Effector CD8-positive, alpha-beta T cell (primary cell): ENCODE data around the gene C1orf122.

Experiments used
- DNase-seq: peaks from one replicate; lab custom pipeline; 2025; lab: John Stamatoyannopoulos, UW

The C1orf122 gene

DNA sequence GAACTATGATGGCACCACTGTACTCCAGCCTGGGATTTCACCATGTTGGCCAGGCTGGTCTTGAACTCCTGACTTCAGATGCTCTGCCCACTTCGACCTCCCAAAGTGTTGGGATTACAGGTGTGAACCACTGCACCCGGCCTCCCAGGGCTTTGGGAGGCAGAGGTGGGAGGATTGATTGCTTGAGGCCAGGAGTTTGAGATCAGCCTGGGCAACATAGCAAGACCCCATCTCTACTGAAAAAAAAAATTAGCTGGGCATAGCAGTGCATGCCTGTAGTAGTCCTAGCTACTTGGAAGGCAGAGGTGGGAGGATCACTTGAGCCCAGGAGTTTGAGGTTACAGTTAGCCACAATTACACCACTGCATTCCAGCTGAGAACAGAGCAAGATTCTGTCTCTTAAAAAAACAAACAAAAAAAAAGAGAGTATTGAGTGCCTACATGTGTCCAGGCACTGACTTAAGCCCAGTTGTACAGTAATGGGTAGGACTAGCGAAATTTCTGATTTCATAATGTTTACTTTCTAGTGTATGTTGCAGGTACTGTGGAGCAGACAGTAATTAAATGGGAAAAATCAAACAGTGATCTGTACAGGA is 9.7 kb upstream of the C1orf122 start:
- no peak for DNase-seq

DNA sequence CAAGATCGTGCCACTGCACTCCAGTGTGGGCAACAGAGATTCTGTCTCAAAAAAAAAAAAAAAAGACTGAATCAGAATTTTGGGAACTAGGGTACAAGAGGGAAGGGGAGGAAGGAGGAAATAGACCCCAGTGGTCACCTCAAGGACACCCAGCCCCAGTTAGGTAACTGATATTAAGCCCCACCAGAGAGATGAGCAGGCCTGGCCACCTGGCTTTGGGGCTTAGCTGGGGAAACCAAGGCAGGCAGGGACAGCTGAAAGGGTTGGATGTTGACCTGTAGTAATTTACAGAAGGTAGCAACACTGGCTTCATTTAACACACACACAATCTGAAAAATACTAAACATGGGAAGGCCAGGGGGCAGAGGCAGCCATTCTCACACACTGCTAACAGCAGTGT is 5.2 kb upstream of the C1orf122 start:
- DNase-seq: no peak

DNA sequence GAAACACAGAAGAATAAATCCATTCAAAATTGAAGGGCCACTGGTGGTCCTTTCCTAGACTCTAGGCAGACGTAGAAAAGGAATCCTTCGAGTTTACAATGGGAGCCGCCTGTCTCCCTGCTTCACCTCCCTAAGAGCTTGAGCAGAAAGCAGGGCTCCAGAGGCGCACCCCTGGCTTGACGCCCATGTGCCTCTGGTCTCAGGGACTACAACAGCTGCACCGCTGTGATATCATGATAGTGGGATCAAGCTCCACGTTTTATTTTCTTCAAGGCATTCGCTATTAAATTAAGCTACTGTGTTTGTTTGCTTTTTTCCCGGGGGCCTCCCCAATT is 403 bp upstream of the C1orf122 start:
- no peak for DNase-seq

DNA sequence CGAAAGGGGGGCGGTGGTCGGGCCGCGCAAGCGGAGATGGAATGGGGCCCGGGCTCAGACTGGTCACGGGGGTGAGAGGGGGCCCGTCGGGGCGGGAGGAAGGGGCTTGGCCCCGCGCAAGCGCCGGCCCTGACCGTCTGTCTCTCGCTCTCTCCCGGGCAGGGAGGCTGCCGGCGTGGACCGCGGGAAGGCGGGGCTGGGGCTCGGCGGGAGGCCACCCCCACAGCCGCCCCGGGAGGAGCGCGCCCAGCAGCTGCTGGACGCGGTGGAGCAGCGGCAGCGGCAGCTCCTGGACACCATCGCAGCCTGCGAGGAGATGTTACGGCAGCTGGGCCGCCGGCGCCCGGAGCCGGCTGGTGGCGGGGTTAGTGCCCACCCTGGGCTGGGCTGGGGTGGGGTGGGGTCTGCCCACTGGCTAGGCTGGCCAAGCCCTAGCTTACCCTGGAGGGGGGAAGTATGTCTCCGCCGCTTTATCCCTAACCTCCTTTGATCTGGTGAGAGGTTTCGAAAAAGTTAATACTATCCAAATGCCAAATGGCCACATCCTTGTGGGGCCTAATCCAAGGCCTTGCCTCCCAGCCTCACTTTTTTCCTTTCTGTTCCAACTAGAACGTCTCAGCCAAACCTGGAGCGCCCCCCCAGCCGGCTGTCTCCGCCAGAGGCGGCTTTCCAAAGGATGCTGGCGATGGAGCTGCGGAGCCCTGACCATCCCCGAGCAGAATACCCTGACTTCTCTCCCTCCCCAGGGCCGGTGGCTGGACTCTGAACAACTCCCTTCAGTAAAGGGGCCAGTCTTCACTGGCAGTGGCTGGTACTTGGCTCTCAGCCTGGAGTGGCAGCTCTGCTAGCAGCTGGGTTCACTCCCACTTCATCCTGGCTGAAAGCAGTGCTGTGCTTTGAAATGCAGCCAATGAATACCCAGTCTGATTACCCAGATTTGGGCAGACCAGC is 1.1 kb downstream of the C1orf122 start:
- no peak for DNase-seq

DNA sequence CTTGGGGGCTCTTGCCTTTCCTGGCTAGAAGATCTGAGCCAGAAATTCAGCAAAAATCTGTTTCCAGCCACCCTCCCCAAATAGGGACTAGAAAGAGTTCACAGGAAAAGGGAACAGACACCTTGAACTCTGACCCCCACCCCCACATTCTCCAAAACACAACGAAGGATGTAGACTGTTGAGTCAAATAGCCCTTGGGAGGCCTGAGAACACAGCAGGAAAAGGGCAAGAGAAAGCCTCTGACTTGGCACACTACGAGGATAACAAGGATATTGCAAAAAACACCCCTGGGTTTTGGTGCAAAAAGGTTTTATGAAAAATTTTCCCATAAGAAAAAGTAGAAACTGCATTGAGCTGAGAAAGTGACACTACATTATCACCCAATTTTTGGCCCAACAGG is 2.4 kb downstream of the C1orf122 start:
- DNase-seq: no peak

DNA sequence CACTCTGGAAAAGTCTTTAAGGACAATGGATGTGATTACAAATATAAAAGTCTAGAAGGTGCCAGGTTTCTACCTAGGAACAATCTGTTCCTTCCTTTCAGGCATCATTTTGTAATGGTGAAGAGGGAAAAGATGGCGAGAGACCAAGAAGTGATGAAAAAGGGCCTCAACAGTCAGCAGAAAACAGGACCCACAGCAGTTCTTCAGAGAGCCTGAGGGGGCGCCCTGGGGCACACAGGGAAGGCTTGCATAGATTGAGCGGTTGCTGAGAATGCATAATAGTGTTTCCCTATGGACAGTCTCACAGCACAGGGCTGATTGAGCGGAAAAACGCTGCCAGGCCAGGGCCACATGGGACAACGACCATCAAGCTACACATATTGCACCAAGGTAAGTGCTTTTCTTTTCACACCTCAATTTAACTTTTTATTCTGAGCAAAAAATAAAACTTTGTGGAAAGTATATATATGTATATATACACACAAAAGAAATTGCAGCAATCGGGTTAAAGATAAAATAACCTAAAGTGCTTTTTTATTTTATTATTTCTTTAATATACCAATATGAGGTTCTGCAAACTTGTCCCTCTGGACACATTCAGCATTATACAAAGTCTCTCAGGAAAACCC is 3.6 kb downstream of the C1orf122 start:
- peak; percentile 31 for DNase-seq

DNA sequence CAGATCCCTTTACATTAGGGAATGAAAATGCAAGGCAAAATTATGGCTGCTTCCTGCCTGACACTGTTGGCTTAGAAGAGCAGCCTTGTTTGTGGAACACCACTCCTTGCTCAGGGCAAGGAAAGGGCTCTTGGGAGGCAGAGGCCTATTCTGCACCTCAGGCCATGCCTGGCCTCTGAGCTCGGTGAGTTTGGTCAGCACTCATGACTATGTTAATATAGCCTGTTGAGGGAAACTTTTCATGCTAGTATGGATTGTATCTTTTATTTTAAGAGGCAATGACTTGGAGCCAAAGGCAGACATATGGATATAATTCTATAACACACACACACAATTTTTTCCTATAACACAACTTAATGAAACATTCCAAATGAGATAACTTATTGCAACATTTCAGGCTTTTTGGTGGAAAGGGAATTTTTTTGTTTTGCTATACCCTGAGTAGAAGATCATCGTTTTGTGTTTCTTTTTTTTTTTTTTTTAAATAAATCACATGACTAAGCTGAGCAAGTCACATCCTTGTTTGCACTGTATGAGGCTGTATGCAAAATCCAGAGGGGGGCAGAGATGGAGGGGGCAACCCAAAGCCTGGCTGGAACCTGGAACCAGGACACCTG is 6.0 kb downstream of the C1orf122 start:
- DNase-seq: no peak

DNA sequence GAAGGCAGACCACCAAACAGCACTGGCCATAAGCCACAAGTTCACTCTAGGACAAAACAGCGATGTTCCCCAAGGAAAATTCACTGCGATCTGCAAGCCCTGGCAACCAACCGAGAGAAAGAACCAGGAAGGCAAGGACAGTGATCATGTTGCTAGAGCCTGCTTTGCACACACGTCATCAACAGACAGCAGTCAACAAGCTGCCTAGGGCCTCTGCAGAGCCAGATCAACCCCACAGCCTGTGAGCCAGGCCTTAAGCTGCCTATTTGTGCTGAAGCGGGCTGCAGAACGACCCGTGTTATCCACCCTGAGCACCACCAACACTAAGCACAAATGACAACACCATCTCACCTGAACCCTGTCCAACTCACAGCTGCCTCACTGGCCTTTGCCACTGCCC is 6.7 kb downstream of the C1orf122 start:
- no peak for DNase-seq

DNA sequence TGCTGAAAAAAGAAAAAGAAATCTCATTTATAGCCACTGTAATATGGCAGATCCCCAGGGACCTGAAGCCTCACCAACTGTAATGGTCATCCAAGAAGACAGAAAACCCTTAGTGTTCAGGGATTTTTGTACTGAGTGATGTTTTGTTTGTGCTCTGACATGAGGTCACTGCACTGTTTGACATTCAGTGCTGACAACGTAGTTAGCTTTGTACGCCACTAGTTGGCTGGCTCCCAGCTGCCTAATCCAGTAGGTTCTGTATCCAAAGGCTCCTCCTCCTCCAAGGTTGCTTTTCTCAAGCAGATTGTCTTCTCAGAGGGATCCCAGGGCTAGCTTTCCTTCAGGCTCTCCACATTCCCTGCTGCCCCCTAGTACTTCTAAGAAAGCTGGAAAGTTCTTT is 9.9 kb downstream of the C1orf122 start:
- DNase-seq: no peak

DNA sequence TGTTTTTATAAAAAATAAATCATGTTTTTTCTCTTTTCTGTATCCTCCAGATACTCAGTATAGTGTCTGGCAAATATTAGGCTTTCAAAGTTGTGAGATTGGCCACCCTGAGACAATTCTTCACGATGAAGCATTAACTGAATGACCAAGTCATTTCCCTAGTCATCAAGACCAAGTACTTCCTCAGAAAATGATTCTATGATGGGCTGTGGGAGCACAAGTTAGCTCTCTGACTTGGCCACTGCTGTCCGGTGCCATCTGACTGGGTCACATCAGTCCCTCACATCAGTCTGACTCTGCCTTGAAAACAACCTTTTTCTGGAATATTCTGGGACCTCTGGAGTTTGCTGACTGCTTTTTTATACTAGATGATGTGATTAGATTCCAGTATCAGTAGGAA is 13.9 kb downstream of the C1orf122 start:
- no peak for DNase-seq

DNA sequence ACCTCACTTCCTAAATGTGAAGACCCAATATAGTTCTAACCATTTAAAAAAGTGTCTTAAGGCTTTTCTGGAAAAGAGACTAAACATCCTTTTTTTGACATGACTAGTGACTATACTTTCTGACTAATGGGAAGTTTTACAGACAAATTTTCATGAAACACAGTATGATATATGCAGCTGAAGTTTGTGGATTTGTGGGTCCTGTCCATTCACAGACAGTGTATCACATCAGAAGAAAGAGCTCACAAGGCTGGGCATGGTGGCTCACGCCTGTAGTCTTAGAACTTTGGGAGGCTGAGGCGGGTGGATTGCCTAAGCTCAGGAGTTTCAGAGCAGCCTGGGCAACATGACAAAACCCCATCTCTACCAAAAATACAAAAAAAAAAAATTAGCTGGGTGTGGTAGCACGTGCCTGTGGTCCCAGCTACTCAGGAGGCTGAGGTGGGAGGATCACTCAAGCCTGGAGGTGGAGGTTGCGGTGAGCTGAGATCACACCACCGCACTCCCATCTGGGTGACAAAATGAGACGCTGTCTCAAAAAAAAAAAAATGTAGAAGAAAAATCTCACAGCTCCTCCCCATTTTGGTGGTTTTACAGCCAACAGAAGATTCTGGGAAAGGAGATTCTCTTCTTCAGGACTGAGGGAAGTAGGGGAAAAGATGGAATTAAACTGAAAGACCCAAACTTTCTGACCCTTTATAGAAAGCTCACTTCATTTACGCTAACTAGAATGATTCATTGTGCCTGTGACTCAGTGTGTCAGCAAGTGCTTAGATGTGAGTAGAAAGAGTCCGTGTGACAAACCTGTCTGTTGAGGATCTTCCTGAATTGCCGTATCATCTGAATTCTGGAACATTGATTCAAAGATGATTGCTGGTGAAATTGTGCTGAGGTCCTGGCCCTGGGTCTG is 15.6 kb downstream of the C1orf122 start:
- DNase-seq: no peak

DNA sequence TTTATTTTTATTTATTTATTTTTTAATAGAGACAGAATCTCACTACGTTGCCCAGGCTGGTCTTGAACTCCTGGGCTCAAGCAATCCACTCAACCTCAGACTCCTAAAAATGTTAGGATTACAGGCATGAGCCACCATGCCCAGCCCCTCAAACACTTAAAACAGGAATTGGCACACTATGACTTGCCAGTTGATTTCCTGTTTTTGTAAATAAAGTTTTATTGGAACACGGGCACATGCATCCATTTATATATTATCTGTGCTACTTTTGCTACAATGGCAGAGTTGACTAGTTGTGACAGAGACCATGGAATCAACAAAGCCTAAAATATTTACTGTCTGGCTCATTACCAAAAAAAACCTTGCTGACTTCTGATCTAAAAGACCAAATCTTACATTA is 16.4 kb downstream of the C1orf122 start:
- DNase-seq: no peak

DNA sequence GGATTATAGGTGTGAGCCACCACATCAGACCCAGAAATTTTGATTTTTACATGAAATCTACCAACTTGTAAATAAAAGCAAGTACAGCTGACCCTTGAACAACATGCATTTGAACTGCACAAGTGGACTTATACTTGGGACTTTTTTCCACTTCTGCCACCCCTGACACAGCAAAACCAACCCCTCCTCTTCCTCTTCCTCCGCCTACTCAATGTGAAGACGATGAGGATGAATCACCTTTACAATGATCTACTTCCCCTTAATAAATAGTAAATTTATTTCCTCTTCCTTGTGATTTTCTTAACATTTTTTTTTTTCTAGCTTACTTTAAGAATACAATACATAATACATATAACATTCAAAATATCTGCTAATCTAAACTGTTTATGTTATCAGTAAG is 17.9 kb downstream of the C1orf122 start:
- no peak for DNase-seq

DNA sequence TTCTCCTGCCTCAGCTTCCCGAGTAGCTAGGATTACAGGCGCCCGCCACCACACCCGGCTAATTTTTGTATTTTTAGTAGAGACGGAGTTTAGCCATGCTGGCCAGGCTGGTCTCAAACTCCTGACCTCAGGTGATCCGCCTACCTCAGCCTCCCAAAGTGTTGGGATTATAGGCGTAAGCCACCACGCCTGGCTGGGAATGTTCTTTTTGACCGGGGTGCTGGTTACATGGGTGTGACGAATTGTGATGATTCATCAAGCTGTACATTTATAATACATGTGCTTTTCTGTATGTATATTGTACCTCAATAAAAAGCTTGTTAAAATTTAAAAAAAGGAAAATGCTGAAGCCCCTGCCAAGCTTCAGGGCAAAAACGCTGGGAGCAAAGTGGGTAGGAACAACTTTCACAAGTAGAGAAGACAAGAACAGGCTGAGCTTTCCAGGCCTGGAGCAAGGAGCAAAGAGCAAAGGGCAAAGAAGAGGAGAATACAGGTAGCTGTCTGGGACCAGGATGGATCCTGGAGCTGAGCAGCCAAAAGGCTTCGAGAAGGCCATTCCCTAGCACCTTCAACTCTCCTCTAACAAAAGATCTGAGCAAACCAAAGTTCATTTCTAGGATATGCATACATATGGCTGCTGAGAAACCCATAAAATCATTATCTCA is 21.0 kb downstream of the C1orf122 start:
- DNase-seq: no peak

DNA sequence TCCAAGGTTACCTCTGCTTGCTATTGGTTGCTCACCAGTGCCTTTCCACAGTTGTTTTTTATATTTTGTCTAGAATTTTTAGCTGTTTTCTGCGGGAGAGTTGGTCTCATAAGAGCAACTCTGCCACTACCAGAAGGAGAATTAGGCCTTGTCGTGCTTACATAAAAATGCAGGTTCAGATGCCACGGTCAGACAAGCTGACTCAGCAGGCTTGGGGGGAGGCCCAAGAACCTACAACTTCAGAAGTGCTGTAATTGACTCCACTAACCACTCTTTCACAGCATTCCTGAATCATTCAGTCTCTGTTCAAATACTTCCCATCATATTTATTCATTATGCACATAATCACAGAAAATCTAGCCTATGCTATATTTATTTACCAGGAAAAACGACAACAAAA is 23.5 kb downstream of the C1orf122 start:
- DNase-seq: no peak

DNA sequence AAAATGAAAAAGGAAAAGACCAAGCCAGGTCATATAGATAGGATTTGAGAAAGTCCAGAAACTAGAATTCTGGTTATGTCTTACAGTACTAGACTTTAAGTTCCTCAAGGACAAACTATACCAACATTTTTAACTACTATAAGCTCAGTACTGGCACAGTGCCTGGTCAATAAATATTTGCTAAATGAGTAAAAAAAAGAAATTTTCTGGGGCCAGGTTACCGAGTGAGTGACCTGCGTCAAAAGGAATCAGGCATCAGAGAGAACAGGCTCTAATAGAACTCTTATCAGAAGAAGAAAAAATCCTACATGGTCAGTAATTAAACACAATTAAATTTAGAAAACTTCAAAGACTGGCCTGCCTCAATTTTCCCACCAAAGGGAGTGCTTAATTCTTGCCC is 24.2 kb downstream of the C1orf122 start:
- DNase-seq: no peak

DNA sequence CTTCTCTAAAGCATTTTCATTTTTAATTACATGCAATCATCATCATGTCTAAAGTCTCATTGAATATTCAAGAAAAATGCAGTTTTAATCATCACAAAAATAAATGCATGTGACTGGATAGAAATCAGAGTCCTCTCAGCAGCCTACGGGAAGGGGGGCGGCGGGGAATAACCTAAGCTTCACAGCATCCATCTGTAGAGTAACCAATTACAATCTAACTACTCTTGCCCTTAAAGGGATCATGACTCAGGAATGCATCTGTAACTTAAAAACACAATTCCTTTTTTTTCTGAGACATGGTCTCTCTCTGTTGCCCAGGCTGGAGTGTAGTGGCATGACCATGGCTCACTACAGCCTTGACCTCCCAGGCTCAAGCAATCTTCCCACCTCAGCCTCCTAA is 29.2 kb downstream of the C1orf122 start:
- no peak for DNase-seq

DNA sequence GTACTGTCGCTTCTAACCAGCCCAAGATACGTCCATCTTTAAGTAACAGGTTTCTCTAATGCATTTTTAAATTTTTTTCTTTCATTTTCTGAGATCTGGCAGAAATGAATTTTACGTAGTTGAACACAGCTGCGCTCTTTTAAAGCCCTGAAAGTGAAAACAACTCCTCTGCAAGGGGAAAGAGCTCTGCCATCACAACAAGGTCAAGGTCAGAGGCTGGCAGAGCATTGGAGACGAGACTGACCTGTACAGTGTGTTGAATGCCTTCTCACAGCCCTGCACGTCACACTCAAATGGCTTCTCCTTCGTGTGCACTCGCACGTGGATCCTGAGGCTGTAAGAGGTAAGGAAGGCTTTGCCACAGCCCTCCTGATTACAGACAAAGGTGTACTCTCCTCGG is 32.1 kb downstream of the C1orf122 start:
- no peak for DNase-seq

DNA sequence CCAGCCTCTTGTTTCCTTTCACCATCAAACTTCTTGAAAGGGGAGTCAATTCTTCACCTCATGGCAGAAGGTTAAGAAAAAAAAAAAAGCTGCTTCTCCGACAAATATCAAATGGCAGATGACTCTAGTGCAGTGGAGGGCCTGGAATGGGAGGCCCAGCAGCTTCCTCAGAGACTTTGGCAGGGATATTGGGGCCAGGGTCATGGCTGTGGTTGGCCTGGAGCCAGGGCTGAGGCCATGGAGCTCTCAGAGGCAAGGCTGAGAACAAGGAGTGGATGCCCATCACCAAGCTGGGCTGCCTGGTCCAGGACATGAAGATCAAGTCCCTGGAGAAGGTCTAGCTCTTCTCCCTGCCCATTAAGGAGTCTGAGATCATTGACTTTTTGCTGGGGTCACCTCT is 33.1 kb downstream of the C1orf122 start:
- no peak for DNase-seq

DNA sequence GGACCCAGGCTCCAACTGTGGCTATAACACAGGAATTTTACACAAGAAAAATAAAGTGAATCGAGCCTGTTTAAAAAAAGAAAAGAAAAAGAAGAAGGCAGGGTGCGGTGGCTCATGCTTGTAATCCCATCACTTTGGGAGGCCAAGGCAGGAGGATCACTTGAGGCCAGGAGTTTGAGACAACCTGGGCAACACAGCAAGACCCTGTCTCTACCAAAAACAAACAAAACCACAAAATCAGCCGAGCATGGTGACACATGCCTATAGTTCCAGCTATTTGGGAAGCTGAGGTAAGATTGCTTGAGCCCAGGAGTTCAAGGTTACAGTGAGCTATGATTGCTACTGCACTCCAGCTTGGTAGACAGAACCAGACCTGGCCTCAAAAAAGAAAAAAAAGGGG is 34.1 kb downstream of the C1orf122 start:
- no peak for DNase-seq

DNA sequence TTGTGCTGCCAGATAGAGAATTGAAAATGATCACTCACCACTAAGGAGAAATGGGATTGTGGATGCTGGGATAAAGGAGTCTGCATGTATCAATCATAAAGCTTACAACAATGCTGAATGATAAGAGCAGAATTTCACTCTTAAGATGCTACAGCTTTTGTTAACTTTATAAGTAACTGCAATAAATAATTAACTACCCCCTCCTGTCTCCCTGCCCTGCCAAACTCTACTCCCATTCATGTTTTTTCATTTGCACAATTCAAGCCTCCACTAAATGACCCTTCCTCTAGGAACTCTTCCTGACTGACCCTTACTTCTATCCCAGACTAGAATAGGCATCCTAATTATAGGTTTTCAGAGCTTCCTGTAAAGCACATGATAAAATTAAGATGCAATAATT is 36.9 kb downstream of the C1orf122 start:
- DNase-seq: no peak
